Activated T-helper 1 cell treated with anti-CD3 and anti-CD28 coated beads, Interleukin-2, amount 50 U/mL, for 16 hours (primary cell): ENCODE results near the gene OARD1.
A peak's percentile ranks its signal among the peaks of the same experiment; 100 is the strongest.

Experiments
- DNase-seq, 2 donors: peaks; one replicate each; pipeline ENCODE4 v3.0.0-alpha.2; 2020; ENCODE audit warnings: low read depth in 1 of 2, low spot score in 1 of 2

OARD1 gene

GRCh38 chr6:41075651-41076626, 3.8 kb upstream of the OARD1 start:
- no peak for DNase-seq

GRCh38 chr6:41074692-41075436, 2.7 kb upstream of the OARD1 start:
- DNase-seq: no peak

GRCh38 chr6:41073968-41074691, 2.0 kb upstream of the OARD1 start:
- DNase-seq: no peak

- DNase-seq: peak; percentile 62 to 70
Observed at GRCh38 chr6:41073203-41073967, 1.2 kb upstream of the OARD1 start.

- no peak for DNase-seq
Observed at GRCh38 chr6:41072836-41073202, 663 bp upstream of the OARD1 start, which contains the start of gene NFYA. TSS of gene NFYA (plus strand) at chr6:41072974. CDS start at chr6:41079090, 6,116 bp downstream.

- DNase-seq: no peak
Observed at GRCh38 chr6:41071501-41071922, 644 bp downstream of the OARD1 start.

- DNase-seq: peak; percentile 28 to 35
Observed at GRCh38 chr6:41066867-41067304, 5.3 kb downstream of the OARD1 start.

GRCh38 chr6:41065550-41066026, 6.6 kb downstream of the OARD1 start:
- DNase-seq: no peak

- DNase-seq: no peak
Observed at GRCh38 chr6:41064841-41065240, 7.3 kb downstream of the OARD1 start.

- DNase-seq: no peak
Observed at GRCh38 chr6:41063884-41064285, 8.3 kb downstream of the OARD1 start.

- DNase-seq: no peak
Observed at GRCh38 chr6:41062056-41062455, 10.1 kb downstream of the OARD1 start.

GRCh38 chr6:41061196-41061726, 10.9 kb downstream of the OARD1 start:
- DNase-seq: no peak

- DNase-seq: no peak
Observed at GRCh38 chr6:41059556-41059955, 12.6 kb downstream of the OARD1 start.

- no peak for DNase-seq
Observed at GRCh38 chr6:41058783-41059181, 13.4 kb downstream of the OARD1 start.

GRCh38 chr6:41056768-41057490, 15.2 kb downstream of the OARD1 start:
- DNase-seq: no peak

GRCh38 chr6:41055149-41055548, 17.0 kb downstream of the OARD1 start:
- no peak for DNase-seq

GRCh38 chr6:41054511-41054910, 17.6 kb downstream of the OARD1 start:
- DNase-seq: no peak

GRCh38 chr6:41053041-41053440, 19.1 kb downstream of the OARD1 start, which contains the start of gene APOBEC2:
TSS of gene APOBEC2 (plus strand) at chr6:41053202. CDS start at chr6:41053348, 146 bp downstream.
- DNase-seq: no peak

GRCh38 chr6:41051873-41052272, 20.3 kb downstream of the OARD1 start:
- DNase-seq: no peak
